Neural cell (in vitro differentiated cells): ENCODE results near the gene MAP3K20.

Experiments used
- CTCF ChIP-seq: fragments of 450-650 bp; IDR thresholded peaks from 2 replicates; pipeline ENCODE4 v1.5.1; 2014; ENCODE audit warnings: antibody characterized with exemption, mild to moderate bottlenecking, moderate library complexity; ENCODE audit not compliant: poor library complexity, severe bottlenecking
- RAD21 ChIP-seq: fragments of 450-650 bp; conservative IDR thresholded peaks from 2 replicates; pipeline ENCODE4 v1.6.1; 2014; ENCODE audit warnings: antibody characterized with exemption, mild to moderate bottlenecking, moderate library complexity

DNA sequence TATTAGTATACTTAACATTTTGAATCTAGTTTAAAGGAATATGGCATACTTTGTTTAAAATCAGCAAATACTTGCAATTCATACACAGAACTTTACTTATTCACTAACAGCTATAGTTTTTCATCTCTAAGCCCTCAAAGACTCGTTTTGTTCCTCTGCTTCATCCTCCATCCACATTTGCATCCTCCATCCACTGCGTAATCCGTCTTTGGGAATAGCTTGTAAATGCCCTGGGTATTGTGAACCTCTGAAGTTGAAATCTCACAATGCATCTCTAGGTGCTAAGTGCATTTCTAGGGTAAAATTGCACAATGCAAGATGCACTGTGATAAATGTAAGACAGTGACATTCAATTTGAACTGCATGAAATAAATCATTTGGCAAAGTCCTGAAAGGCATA lies 163.2 kb downstream of the MAP3K20 start:
- TF ChIP-seq CTCF: no peak
- no peak for TF ChIP-seq RAD21
